Germinal center (tissue), 1 donor: ENCODE results near the gene MPRIP.

Experiments used
- DNase-seq: peaks from one replicate; pipeline ENCODE4 v3.0.0; 2012; ENCODE audit warnings: mixed read lengths, low spot score

The MPRIP gene

DNA sequence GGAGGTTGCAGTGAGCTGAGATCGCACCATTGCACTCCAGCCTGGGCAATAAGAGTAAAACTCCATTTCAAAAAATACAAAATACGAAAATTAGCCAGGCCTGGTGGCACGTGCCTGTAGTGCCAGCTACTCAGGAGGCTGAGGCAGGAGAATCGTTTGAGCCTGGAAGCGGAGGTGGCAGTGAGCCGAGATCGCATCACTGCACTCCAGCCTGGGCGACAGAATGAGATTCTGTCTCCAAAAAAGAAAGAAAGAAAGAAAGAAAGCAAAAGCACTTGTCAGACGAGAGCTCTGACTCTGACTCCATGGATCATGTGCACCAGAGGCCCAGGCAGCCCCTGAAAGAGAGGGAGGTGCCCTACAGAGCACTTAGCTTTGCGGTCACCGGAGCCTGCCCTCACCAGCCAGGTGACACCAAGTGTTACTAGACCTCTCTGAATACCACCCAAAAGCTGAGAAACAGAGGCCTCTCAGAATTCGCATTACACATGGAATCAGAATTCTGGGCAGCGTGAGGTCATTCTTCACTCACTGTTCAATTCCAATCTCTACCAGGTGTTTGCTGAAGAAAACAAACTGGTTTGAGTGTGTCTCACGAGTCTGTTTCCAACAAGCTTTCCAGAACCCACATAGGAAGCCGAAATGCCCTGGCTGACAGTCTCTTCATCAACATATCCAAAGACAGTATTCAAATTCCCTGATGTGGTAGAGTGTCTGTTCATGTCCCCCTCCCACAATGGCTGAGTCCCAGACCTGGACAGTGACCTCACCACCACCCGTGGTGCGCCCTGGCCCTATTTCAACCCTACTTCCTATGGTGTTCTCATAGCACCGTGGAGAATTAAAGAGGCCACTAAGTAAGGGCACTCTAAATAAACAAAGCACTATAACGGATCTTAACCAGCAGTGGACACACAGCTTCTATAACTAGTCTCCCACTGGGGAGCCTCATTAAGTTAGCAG lies 193.2 kb downstream of the MPRIP start:
- no peak for DNase-seq

- no peak for DNase-seq
Measured at GRCh38 chr17:17236295-17237025, 194.2 kb downstream of the MPRIP start.

DNA sequence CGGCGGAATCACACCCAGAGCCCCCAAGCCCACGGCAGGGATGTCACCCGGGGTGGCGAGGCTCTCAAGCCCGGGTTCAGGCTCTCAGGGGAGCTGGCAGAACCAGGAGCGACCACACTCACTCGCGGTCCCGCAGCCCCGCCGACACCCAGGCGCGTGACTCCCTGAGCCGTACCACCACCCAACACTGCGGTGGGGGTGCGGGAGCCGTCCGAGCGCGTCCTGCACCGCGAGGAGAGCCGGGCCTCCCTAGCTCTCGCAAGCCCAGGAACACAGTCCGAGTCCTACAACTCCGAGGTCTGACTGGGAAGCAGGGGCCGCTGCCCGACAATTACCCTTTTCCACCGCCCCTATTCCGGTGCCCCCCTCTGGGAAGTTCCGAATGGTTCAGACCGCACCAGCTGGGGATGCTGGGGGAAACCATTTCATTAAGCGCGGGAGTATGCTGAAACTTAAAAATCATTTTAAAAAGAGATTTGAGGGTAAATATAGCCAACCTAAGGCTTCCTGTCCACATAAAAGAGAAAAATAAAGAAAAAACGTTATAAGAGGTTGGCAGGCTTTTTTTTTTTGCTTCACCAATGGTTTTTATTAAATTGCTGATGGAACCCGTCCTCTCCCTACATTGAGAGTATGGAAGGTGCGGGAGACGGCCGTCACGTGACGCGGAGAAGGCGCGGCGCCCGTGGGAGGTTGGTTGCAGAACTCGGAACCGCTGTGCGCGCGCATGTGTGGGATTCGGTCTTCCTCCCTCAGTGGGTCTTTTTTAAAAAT lies 195.0 kb downstream of the MPRIP start, which contains the start of gene FLCN:
Gene FLCN (minus strand): TSS at position 143 of the 774 bp plus-strand sequence. CDS start 9,031 bp downstream, outside the sequence.
- peak; percentile 92 for DNase-seq

DNA sequence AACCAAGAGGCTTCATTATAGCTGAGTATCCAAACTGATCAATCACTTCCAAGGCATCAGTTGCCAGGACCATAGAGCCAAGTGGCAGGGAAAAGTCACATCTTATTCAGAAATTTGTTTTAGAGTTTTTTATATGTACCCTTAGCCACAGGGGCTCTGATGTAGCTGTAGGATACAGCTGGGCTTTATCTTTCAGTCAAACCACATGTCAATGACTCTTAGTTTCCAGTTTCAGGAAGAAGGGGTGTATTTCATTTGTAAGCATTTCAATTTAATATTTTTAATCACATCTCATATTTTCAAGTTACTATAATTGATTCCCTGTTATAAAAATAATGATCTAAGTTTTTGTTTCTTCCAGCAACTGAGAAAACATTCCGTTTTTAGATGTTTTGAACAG lies 197.6 kb downstream of the MPRIP start:
- no peak for DNase-seq

- DNase-seq = no peak
Measured at GRCh38 chr17:17241656-17242055, 199.4 kb downstream of the MPRIP start.

GRCh38 chr17:17242246-17242645 lies 200.0 kb downstream of the MPRIP start:
- DNase-seq = no peak
